GM12872 (cell line): ENCODE results near the gene ADH4.

Source experiments
- CTCF ChIP-seq: IDR thresholded peaks from 3 replicates; pipeline ENCODE4 v1.5.1; 2011; ENCODE audit warnings: low read depth, mild to moderate bottlenecking, low read length, moderate library complexity; ENCODE audit not compliant: insufficient read depth

The ADH4 gene

GRCh38 chr4:99131378-99131777, 12.7 kb downstream of the ADH4 start:
- TF ChIP-seq CTCF: no peak

- TF ChIP-seq CTCF: no peak
Measured at GRCh38 chr4:99126376-99126775, 17.7 kb downstream of the ADH4 start.

GRCh38 chr4:99121008-99121407, 23.1 kb downstream of the ADH4 start:
- TF ChIP-seq CTCF: no peak

DNA sequence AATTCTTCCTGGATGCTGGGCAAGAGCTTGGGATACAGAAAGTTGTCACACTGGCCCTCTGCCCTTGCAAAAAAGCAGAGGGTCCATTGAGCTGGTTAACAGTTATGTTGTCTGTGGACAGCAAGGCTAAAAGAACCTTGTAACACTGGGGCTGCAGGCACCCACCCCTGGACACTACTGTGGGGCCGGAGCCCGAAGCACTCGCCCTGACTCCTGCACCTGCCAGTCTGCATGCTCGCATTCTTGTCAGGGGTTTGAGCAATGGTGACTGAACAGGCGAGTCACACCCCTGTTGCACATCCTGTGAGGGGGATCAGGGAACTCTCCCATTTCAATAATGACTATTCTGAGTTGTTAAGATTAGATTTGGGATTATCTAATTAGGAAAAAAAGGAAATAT, 23.6 kb downstream of the ADH4 start:
- TF ChIP-seq CTCF: no peak

DNA sequence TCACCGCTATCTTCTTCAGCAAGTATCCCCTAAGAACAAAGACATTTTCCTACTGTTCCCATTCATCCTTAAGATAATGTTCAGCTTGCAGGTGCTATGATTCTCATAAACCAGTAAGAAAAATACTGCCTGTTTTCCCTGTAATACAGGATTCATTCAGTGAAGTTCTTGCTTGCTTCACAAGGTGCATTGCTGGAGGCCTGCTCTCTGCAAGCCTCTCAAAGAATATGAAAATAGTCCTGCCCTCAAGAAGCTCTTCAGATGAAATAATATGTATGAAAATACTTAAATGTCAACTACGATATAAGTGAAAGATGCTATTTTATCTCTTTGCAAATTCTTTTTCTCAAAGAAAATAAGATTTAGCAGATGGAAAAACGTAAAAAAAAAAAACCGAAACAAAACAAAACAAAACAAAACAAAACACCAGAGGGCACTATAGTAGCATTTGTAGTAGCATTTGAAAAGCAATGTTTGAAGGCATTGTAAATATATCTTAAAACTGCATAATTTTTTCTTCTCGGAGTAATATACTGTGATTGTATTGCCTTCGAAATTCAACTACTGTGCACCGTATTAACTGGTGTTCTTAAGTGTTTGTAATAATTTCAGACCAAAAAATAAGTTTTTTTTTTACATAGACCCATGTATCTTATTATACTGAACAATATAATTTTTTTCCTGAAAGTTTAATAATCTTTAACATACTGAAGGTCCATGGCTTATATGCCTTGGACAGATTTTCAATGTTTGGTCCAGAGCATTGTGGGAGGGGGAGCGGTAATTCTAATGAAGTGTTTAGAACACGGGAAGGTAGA, 26.0 kb downstream of the ADH4 start:
- no peak for TF ChIP-seq CTCF

DNA sequence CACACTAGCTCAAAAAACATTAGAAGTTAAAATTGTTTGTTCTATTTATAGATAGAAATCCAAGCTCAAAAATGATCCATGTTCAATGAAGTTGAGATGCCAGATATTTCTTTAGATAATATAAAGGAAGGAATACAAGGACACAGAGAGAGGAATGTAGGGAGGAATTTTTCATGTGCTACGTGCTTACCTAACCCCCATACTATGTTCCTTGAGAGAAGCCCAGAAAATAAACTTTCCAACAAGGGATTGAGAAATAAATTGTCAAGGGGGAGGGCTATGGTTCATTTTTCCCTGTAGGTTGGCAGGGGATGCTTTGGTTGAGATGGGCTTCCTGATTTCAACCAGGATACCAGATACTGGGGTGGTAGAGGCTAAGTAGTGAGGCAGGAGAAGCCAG, 39.9 kb downstream of the ADH4 start:
- no peak for TF ChIP-seq CTCF

DNA sequence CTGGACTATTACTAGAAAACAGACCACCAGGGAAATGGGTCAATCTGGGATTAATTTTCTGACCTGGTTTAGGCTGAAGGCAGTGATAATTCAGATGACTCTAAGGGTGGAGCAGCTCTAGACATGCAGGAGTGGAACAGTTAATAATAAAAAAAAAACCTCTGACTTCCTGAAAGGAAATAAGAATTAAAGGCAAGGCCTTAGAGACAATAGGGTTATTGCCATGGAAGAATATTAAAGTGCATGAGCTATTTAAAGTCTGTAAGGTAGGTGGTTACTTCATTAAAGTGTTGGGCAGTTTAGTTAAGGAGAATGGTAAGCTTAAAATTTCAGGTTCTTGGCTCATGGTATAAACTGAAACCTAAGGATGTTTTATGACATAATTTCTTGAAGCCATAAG, 40.9 kb downstream of the ADH4 start:
- no peak for TF ChIP-seq CTCF

DNA sequence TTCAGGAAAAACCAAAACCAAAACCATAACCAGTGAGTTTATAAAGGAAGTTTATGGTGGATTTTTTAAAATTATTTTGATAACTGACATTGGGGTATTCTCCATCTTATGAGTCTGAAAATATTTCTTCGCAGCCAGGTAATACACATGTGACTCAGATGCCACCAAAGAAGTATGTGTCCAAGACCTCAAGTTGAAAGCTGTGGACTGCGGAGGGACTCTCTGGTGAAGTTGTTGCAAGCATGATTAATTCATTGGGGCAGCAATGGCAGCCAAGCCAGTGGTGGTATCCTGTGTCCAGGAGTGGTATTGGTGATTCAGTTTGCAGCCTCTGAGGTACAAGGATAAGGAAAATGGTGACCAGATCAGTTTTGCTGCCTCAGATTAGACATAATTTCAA, 41.5 kb downstream of the ADH4 start:
- no peak for TF ChIP-seq CTCF
